Measurements from ENCODE around the gene TSSK6. TPM values are rescaled to one million over a fixed set of nuclear protein-coding genes. Genes with fewer than 3 reads are reported as not detected.

The TSSK6 gene
- polyA plus RNA-seq, 4 donors, result 1.6 to 3.4 (median 1.9) TPM

DNA sequence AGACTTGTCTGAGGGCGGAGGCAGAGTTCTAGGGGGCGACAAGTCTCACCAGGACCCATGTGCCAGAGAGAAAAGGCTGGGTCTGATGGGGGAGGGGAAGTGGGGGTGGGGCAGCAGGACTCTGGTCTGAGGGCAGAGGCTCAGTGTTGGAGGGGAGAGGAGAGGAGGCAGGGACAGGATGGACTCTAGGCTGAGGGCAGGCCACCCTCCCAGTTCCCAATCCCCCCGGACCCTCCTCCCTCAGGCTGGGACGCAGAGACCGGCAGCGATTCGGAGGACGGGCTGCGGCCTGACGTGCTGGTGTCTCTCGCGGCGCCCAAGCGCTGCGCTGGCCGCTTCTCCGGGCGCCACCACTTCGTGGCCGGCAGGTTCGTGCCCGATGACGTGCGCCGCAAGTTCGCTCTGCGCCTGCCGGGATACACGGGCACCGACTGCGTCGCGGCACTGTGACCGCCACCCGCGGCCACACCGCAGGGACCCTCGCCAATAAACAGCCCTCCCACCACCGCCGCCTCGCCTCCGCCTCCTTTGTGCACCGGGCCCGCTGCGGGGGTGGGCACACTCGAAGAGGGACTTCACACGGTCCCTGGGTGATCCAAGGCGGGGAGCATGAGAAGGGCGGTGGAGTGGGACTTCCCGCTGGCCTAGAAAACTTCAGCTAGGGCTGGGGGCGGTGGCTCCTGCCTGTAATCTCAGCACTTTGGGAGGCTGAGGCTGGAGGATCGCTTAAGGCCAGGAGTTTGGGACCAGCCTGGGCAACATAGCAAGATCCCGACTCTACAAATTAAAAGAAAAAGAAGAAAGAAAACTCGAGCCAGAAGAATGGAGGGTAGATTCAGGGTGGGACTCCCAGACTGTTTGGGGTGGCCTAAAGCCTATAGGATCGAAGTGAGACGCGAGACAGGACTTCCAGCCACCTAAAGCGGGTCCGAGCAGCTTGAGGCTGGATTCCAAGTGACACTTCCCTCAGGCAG lies 22.0 kb upstream of the TSSK6 start:
- FAIRE-seq (no peak), DNase-seq (peak in 1 of 2 donors; percentile 36)
- Histone ChIP-seq H3K9me3 (ENCODE audit: control insufficient read depth in 2 of 2, insufficient read depth in 1 of 2, low read depth in 1 of 2, low read length in 1 of 2) (no peaks in the 10 kb centered on the region), H3K27me3 (ENCODE audit: control insufficient read depth in 3 of 3, insufficient read depth in 3 of 3, low read length in 3 of 3) (peaks cover 3 to 51% (median 5%) of the 10 kb centered on the region in 3 donors), H3K4me3 (ENCODE audit: low read depth in 1 of 3, low read length in 3 of 3) (no peak overlapping the region), H3K4me1 (ENCODE audit: control insufficient read depth in 3 of 3, insufficient read depth in 2 of 3, low read depth in 1 of 3, low read length in 2 of 3) (peaks cover 2 to 10% (median 5%) of the 10 kb centered on the region in 3 donors), H3K27ac (ENCODE audit: low read depth in 1 of 3, low read length in 2 of 3) (no peak overlapping the region), H3K36me3 (ENCODE audit: control insufficient read depth in 3 of 3, insufficient read depth in 2 of 3, low read depth in 1 of 3, low read length in 3 of 3) (no peaks in the 10 kb centered on the region)
- WGBS, 3 donors, result 33 to 35% (median 35%) methylated on average over 52 to 59 of the region's 59 CpGs

DNA sequence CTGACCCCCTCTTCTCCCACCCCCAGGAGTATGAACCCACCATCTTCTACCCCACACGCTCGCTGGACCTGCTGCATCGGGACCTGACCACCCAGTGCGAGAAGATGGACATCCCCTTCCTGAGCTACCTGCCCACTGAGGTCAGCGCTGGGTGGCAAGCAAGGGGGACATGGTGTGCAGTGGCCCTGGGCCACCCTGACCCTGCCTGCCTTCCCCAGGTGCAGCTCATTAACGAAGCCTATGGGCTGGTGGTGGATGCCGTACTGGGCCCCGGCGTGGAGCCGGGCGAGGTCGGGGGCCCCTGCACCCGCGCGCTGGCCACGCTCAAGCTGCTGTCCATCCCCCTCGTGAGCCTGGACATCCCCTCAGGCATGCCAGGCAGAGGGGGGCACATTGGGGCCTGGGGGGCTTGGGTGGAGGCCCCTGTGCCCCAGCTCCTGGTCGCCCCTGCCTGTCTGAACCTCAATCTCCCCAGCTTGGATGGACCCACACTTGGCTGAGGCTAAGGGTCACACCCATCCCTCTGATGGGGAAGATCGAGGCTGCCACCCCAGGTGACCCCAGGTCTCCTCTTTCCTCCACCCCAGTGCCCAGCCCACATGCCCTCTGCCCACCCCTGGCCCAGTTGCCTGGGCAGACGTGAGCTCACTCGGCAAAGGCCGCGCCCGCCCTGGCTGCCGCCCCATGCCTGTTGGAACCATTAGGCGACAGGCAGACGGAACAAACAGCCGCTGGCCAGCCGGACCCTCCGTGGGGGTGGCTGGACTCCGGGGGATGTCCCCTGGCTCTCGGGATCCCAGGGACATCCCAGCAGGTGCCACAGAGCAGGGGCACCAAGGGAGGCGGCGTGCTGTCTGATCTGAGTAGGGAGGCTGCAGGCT lies 20.2 kb upstream of the TSSK6 start:
- peaks cover 0 to 6% (median 0%) of the 10 kb centered on the region in 3 donors for H3K36me3 ChIP-seq (ENCODE audit: control insufficient read depth in 3 of 3, insufficient read depth in 2 of 3, low read depth in 1 of 3, low read length in 3 of 3)
- no peak overlapping the region for H3K4me3 ChIP-seq (ENCODE audit: low read depth in 1 of 3, low read length in 3 of 3)
- H3K4me1 ChIP-seq (ENCODE audit: control insufficient read depth in 3 of 3, insufficient read depth in 2 of 3, low read depth in 1 of 3, low read length in 2 of 3), result peaks cover 0 to 8% (median 5%) of the 10 kb centered on the region in 3 donors
- H3K9me3 ChIP-seq (ENCODE audit: control insufficient read depth in 2 of 2, insufficient read depth in 1 of 2, low read depth in 1 of 2, low read length in 1 of 2), result no peaks in the 10 kb centered on the region
- no peak overlapping the region for H3K27ac ChIP-seq (ENCODE audit: low read depth in 1 of 3, low read length in 2 of 3)
- FAIRE-seq, result no peak
- peaks cover 3 to 36% (median 5%) of the 10 kb centered on the region in 3 donors for H3K27me3 ChIP-seq (ENCODE audit: control insufficient read depth in 3 of 3, insufficient read depth in 3 of 3, low read length in 3 of 3)
- 79 to 88% (median 79%) methylated on average over 32 to 34 of the region's 34 CpGs for WGBS, 3 donors
- no peak for DNase-seq

DNA sequence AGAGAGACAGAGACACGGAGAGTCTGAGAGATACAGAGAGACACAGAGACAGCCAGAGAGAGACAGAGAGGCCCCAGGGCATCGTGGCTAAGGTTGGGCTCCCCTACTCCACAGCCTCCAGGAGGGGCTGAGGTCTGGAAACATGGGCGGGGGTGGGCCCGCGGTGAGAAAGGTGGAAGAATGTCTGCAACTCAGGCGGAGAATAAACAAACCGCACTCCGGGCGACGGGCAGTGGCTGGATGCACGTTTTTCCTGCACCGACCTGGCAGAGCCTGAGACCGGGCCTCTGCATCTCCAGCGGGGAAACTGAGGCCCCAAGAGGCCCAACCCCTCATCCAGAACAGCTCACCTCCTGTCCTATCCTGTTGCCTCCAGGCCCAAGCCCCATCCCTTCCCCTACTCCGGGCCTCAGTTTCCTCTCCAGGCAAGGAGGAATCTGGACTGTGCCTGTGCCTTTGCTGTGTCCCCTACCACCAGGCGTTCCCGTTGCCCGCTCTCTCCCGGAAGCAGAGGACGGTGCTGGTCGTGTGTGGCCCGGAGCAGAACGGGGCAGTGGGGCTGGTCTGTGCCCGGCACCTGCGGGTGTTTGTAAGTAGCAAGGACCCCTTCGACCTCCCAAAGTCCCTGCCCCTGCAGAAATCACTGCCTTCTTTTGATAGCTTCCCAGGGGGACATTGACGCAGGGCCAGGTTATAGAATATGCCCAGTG lies 19.4 kb upstream of the TSSK6 start:
- 74 to 79% (median 75%) methylated on average over 24 to 27 of the region's 27 CpGs for WGBS, 3 donors
- Histone ChIP-seq H3K4me3 (ENCODE audit: low read depth in 1 of 3, low read length in 3 of 3) (no peak overlapping the region), H3K27ac (ENCODE audit: low read depth in 1 of 3, low read length in 2 of 3) (no peak overlapping the region), H3K27me3 (ENCODE audit: control insufficient read depth in 3 of 3, insufficient read depth in 3 of 3, low read length in 3 of 3) (peaks cover 3 to 31% (median 5%) of the 10 kb centered on the region in 3 donors), H3K4me1 (ENCODE audit: control insufficient read depth in 3 of 3, insufficient read depth in 2 of 3, low read depth in 1 of 3, low read length in 2 of 3) (peaks cover 0 to 8% (median 5%) of the 10 kb centered on the region in 3 donors), H3K36me3 (ENCODE audit: control insufficient read depth in 3 of 3, insufficient read depth in 2 of 3, low read depth in 1 of 3, low read length in 3 of 3) (peaks cover 0 to 9% (median 0%) of the 10 kb centered on the region in 3 donors), H3K9me3 (ENCODE audit: control insufficient read depth in 2 of 2, insufficient read depth in 1 of 2, low read depth in 1 of 2, low read length in 1 of 2) (no peaks in the 10 kb centered on the region)
- DNase-seq (no peak), FAIRE-seq (no peak)

DNA sequence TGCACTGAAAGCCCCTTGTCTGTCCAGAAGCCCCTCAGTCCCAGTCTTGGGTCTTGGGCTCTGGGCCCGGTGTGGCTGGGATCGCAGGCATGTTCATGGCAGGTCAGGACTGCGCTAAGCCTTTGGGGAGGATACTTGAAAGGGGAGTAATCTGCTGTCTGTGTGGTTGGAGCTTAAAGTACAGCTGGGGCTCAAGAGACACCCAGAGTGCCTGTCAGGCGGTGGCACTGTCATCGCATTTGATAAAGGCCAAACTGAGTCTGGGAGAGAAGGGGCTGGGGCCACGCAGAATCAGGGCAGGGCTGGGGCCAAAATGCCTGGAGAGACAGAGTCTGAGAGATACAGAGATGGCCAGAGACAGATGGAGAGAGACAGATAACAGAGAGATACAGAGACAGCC lies 18.5 kb upstream of the TSSK6 start:
- no peak for DNase-seq
- no peaks in the 10 kb centered on the region for H3K9me3 ChIP-seq (ENCODE audit: control insufficient read depth in 2 of 2, insufficient read depth in 1 of 2, low read depth in 1 of 2, low read length in 1 of 2)
- no peak for FAIRE-seq
- WGBS, 3 donors, result 82 to 85% (median 82%) methylated on average over 6 of the region's 6 CpGs
- no peak overlapping the region for H3K27ac ChIP-seq (ENCODE audit: low read depth in 1 of 3, low read length in 2 of 3)
- peaks cover 0 to 23% (median 5%) of the 10 kb centered on the region in 3 donors for H3K27me3 ChIP-seq (ENCODE audit: control insufficient read depth in 3 of 3, insufficient read depth in 3 of 3, low read length in 3 of 3)
- H3K4me3 ChIP-seq (ENCODE audit: low read depth in 1 of 3, low read length in 3 of 3), result no peak overlapping the region
- peaks cover 0 to 16% (median 0%) of the 10 kb centered on the region in 3 donors for H3K36me3 ChIP-seq (ENCODE audit: control insufficient read depth in 3 of 3, insufficient read depth in 2 of 3, low read depth in 1 of 3, low read length in 3 of 3)
- H3K4me1 ChIP-seq (ENCODE audit: control insufficient read depth in 3 of 3, insufficient read depth in 2 of 3, low read depth in 1 of 3, low read length in 2 of 3), result peaks cover 0 to 8% (median 5%) of the 10 kb centered on the region in 3 donors

DNA sequence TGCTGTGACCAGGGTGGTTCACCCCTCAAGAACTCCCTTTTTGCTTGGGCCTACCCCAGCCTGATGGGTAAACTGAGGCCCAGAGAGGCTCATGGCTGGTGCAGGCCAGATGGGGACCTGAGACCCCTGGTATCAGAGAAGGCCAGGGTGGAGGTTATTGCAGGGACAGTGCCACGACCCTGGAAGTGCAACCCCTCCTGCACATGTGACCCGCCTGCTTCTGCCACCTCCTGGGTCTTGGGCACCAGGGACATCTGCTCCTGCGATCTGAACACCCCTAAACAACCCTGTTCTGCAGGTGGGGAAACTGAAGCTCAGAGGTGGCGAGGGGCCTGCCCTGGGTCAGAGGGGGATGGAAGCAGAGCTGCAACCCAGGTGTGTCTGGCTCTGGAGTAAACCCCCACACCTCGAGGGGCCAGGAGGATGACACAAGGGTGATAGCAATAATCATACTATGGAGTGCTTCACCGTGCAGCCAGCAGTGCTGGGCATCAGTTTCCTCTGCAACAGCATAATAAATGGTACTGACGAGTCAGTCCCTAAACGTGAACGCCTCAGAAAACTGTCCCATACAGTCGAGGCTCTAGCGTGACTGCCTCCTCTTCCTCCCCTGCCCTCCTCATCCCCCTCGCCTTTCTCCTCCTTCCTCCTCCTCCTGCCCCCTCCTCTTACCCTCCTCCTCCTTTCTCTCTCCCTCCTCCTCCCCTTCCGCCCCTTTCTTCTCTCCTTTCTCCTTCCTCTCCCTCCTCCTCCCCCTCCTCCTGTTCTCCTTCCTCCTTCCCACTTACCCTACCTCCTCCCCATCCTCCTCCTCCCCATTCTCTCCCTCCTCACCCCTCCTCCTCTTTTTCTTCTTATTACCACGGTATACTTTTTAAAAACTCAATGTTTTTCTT lies 17.7 kb upstream of the TSSK6 start:
- DNase-seq (no peak), FAIRE-seq (no peak)
- Histone ChIP-seq H3K27me3 (ENCODE audit: control insufficient read depth in 3 of 3, insufficient read depth in 3 of 3, low read length in 3 of 3) (peaks cover 0 to 16% (median 3%) of the 10 kb centered on the region in 3 donors), H3K9me3 (ENCODE audit: control insufficient read depth in 2 of 2, insufficient read depth in 1 of 2, low read depth in 1 of 2, low read length in 1 of 2) (no peaks in the 10 kb centered on the region), H3K27ac (ENCODE audit: low read depth in 1 of 3, low read length in 2 of 3) (no peak overlapping the region), H3K4me3 (ENCODE audit: low read depth in 1 of 3, low read length in 3 of 3) (no peak overlapping the region), H3K4me1 (ENCODE audit: control insufficient read depth in 3 of 3, insufficient read depth in 2 of 3, low read depth in 1 of 3, low read length in 2 of 3) (peaks cover 0 to 3% (median 2%) of the 10 kb centered on the region in 3 donors), H3K36me3 (ENCODE audit: control insufficient read depth in 3 of 3, insufficient read depth in 2 of 3, low read depth in 1 of 3, low read length in 3 of 3) (peaks cover 0 to 20% (median 0%) of the 10 kb centered on the region in 3 donors)
- 75 to 78% (median 77%) methylated on average over 14 of the region's 14 CpGs for WGBS, 3 donors

DNA sequence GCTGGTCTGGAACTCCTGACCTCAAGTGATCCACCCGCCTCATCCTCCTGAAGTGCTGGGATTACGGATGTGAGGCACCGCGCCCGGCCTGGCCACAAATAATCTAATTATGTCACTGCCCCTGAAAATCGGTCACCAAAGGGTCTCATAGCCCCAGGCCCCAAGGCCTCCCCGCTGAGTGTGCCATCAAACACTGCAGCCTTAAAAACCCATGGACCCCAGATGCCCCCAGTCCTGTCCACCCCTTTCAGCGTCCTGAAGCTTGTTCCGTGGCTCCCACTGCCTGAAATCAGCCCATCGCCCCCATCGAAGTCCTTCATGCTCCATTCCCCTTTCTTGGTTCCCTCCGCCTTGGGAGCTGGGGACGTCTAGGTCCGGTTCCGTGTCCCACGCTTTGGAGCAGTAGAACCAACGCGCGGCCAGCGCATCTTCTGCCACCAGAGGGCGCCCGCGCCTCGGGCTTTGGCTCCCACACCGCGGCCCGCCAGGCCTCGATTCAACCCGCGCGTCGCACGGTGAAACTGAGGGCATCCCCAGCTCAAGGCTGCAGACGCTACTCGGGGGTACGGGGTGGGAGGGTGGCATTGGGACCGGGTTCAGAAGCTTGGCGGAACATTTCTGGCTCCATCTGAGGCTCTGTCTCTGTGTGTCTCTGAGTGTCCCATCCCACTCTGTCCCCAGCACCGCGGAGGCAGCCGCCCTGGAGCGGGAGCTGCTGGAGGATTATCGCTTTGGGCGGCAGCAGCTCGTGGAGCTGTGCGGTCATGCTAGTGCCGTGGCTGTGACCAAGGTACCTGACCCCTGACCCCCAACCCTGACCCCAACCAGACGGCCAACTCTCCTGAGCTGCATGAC lies 16.8 kb upstream of the TSSK6 start:
- WGBS, 3 donors, result 25 to 30% (median 27%) methylated on average over 39 to 48 of the region's 48 CpGs
- H3K27ac ChIP-seq (ENCODE audit: low read depth in 1 of 3, low read length in 2 of 3), result no peak overlapping the region
- H3K36me3 ChIP-seq (ENCODE audit: control insufficient read depth in 3 of 3, insufficient read depth in 2 of 3, low read depth in 1 of 3, low read length in 3 of 3), result peaks cover 0 to 29% (median 0%) of the 10 kb centered on the region in 3 donors
- no peaks in the 10 kb centered on the region for H3K9me3 ChIP-seq (ENCODE audit: control insufficient read depth in 2 of 2, insufficient read depth in 1 of 2, low read depth in 1 of 2, low read length in 1 of 2)
- DNase-seq, result peak; percentile 68 to 83
- H3K27me3 ChIP-seq (ENCODE audit: control insufficient read depth in 3 of 3, insufficient read depth in 3 of 3, low read length in 3 of 3), result peaks cover 0 to 7% (median 0%) of the 10 kb centered on the region in 3 donors
- H3K4me3 ChIP-seq (ENCODE audit: low read depth in 1 of 3, low read length in 3 of 3), result no peak overlapping the region
- FAIRE-seq, result no peak
- H3K4me1 ChIP-seq (ENCODE audit: control insufficient read depth in 3 of 3, insufficient read depth in 2 of 3, low read depth in 1 of 3, low read length in 2 of 3), result peaks cover 0 to 3% (median 0%) of the 10 kb centered on the region in 3 donors

DNA sequence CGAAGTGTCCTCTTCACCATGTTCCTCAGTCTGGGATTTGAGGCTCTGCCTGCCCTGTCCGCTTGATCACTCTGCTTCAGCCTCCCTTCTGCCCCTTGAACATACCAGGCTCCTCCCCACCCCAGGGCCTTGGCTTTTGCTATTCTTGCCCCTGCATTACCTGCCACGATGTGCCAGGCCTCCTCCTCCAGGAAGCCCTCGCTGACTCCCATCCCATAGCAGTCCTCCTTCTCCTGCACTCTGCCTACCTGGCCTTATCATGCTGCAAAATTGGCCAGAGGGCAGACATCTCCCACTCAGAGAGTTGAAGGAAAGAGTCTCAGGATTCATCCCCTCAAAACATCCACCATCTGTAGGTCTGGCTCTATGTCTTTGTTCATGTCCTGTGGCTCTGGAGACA lies 15.5 kb upstream of the TSSK6 start:
- peaks cover 0 to 40% (median 0%) of the 10 kb centered on the region in 3 donors for H3K36me3 ChIP-seq (ENCODE audit: control insufficient read depth in 3 of 3, insufficient read depth in 2 of 3, low read depth in 1 of 3, low read length in 3 of 3)
- WGBS, 3 donors, result 82 to 88% (median 86%) methylated on average over 4 of the region's 4 CpGs
- FAIRE-seq, result no peak

More for the DNA sequence above, 15.5 kb upstream of the TSSK6 start:
- Histone ChIP-seq H3K4me3 (ENCODE audit: low read depth in 1 of 3, low read length in 3 of 3) (no peak overlapping the region), H3K9me3 (ENCODE audit: control insufficient read depth in 2 of 2, insufficient read depth in 1 of 2, low read depth in 1 of 2, low read length in 1 of 2) (no peaks in the 10 kb centered on the region), H3K27me3 (ENCODE audit: control insufficient read depth in 3 of 3, insufficient read depth in 3 of 3, low read length in 3 of 3) (no peaks in the 10 kb centered on the region), H3K4me1 (ENCODE audit: control insufficient read depth in 3 of 3, insufficient read depth in 2 of 3, low read depth in 1 of 3, low read length in 2 of 3) (peaks cover 0 to 3% (median 0%) of the 10 kb centered on the region in 3 donors), H3K27ac (ENCODE audit: low read depth in 1 of 3, low read length in 2 of 3) (no peak overlapping the region)
- DNase-seq, result no peak

Measured in small intestine (tissue), 7 donors.